ENCODE measurements around the gene CDH13.

The CDH13 gene

DNA sequence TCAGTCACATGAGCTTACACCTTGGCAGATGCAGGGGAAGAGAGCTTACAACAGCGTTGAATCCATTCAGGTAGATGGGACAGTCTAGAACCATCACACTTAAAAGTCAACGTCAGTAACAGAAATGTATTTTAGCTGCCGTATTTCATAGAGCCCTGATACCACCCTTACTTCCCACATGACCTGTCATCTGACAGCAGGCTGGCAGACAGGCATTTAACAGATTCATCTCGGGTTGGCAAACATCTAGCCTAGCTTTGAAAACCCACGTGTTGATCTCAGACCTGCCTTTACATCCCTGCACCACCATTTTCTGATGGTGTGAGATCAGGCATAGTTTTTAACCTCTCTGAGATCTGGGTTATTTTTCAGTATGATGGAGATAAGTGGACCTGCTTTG lies 1003.1 kb downstream of the CDH13 start:
- Histone ChIP-seq H3K27ac (ENCODE audit: low read length) (no peak overlapping the region), H2AFZ (ENCODE audit: low read depth, low read length) (no peak overlapping the region), H3K9ac (ENCODE audit: low read length) (no peak overlapping the region), H3K79me2 (ENCODE audit: low read length) (no peaks in the 10 kb centered on the region), H3K4me1 (ENCODE audit: low read length) (no peaks in the 10 kb centered on the region), H4K20me1 (ENCODE audit: insufficient read depth, low read length) (no peaks in the 10 kb centered on the region), H3K36me3 (replicated peaks; ENCODE audit: low read depth, low read length) (no peaks in the 10 kb centered on the region), H3K27me3 (ENCODE audit: low read depth, low read length) (peaks cover 13% of the 10 kb centered on the region), H3K4me2 (ENCODE audit: low read length) (no peak overlapping the region), H3K4me3 (ENCODE audit: low read length) (no peak overlapping the region), H3K9me3 (ENCODE audit: insufficient read depth, low read length) (no peaks in the 10 kb centered on the region)
- TF ChIP-seq, protein P1, sequence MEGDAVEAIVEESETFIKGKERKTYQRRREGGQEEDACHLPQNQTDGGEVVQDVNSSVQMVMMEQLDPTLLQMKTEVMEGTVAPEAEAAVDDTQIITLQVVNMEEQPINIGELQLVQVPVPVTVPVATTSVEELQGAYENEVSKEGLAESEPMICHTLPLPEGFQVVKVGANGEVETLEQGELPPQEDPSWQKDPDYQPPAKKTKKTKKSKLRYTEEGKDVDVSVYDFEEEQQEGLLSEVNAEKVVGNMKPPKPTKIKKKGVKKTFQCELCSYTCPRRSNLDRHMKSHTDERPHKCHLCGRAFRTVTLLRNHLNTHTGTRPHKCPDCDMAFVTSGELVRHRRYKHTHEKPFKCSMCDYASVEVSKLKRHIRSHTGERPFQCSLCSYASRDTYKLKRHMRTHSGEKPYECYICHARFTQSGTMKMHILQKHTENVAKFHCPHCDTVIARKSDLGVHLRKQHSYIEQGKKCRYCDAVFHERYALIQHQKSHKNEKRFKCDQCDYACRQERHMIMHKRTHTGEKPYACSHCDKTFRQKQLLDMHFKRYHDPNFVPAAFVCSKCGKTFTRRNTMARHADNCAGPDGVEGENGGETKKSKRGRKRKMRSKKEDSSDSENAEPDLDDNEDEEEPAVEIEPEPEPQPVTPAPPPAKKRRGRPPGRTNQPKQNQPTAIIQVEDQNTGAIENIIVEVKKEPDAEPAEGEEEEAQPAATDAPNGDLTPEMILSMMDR (IDR thresholded peaks at IDR 0.05; ENCODE audit: low read depth, low read length), result no peak

DNA sequence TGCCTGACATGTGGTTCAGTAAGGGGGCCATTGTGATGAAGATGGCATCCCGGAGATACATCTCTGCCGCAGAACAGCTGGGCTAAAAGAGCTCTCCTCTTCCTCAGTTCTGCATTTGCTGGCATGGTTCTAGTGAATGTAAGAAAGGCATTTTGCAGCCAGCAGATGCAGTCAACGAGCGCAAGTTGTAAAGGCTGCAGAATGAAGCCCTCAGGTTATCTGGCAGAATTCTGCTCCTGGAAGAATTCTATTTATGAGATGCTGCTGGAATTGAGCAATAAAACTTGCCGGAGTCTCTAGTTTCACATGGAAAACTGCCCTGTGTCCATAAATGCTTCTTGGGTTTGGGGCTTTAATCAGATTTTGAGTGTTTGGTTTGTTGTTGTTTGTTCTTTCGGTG lies 1004.2 kb downstream of the CDH13 start:
- no peaks in the 10 kb centered on the region for H3K79me2 ChIP-seq (ENCODE audit: low read length)
- H3K4me2 ChIP-seq (ENCODE audit: low read length), result no peak overlapping the region
- TF ChIP-seq, protein P1 (IDR thresholded peaks at IDR 0.05; ENCODE audit: low read depth, low read length), result no peak
- TF ChIP-seq EZH2phosphoT487 (IDR thresholded peaks at IDR 0.05; ENCODE audit: low read depth), result no peak
- no peaks in the 10 kb centered on the region for H3K4me1 ChIP-seq (ENCODE audit: low read length)
- H4K20me1 ChIP-seq (ENCODE audit: insufficient read depth, low read length), result no peaks in the 10 kb centered on the region
- no peaks in the 10 kb centered on the region for H3K36me3 ChIP-seq (replicated peaks; ENCODE audit: low read depth, low read length)
- H3K9me3 ChIP-seq (ENCODE audit: insufficient read depth, low read length), result no peaks in the 10 kb centered on the region
- no peak overlapping the region for H2AFZ ChIP-seq (ENCODE audit: low read depth, low read length)
- H3K27me3 ChIP-seq (ENCODE audit: low read depth, low read length), result peaks cover 13% of the 10 kb centered on the region
- no peak overlapping the region for H3K27ac ChIP-seq (ENCODE audit: low read length)
- no peak overlapping the region for H3K9ac ChIP-seq (ENCODE audit: low read length)
- H3K4me3 ChIP-seq (ENCODE audit: low read length), result no peak overlapping the region

DNA sequence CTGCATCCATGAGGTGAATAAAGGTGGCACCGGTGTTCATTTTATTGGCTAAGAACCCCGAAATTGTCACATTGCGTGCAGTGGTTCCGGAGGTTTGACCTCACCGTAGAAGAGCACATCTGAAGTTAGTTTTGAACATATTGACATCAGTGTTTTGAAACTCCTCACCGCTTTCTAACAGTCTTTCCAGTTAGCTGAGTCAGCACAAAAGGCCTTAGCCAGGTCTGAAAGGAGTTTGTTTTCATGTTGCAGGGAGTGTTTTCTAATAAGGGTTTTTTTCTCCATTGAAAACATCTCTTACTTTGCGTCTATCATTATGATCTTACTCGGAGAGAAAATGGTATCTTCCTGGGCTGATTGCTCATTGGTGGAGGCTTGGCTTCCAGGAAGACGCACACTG lies 1006.5 kb downstream of the CDH13 start:
- no peaks in the 10 kb centered on the region for H3K4me1 ChIP-seq (ENCODE audit: low read length)
- H3K27me3 ChIP-seq (ENCODE audit: low read depth, low read length), result peaks cover 12% of the 10 kb centered on the region

DNA sequence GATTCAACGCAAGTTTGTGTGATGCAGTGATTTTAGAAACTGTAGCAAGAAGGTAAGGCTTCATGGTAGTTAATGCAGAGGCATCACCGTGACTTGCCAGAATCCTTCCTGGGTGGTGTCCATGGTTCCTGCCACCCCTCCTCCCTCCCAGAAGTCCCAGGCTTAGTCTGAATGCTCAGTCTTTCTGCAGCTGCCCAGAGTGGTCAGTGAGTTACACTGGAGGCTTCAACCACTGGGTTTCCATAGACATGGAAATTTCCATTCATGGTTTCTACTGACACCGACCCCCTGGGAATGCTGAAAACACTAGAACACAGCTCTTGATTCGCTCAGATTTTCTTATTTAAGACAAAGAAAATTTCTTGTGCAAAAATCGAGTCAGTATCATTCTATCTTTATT lies 1021.6 kb downstream of the CDH13 start:
- Histone ChIP-seq H3K36me3 (replicated peaks; ENCODE audit: low read depth, low read length) (no peaks in the 10 kb centered on the region), H3K27me3 (ENCODE audit: low read depth, low read length) (peaks cover 28% of the 10 kb centered on the region), H3K9me3 (ENCODE audit: insufficient read depth, low read length) (no peaks in the 10 kb centered on the region), H3K4me1 (ENCODE audit: low read length) (no peaks in the 10 kb centered on the region), H3K9ac (ENCODE audit: low read length) (no peak overlapping the region), H2AFZ (ENCODE audit: low read depth, low read length) (no peak overlapping the region), H4K20me1 (ENCODE audit: insufficient read depth, low read length) (no peaks in the 10 kb centered on the region), H3K27ac (ENCODE audit: low read length) (no peak overlapping the region), H3K4me2 (ENCODE audit: low read length) (no peak overlapping the region), H3K79me2 (ENCODE audit: low read length) (no peaks in the 10 kb centered on the region), H3K4me3 (ENCODE audit: low read length) (no peak overlapping the region)
- TF ChIP-seq, protein P1 (IDR thresholded peaks at IDR 0.05; ENCODE audit: low read depth, low read length), result no peak
- TF ChIP-seq EZH2phosphoT487 (IDR thresholded peaks at IDR 0.05; ENCODE audit: low read depth), result no peak

More for the DNA sequence above, 1006.5 kb downstream of the CDH13 start:
- no peak overlapping the region for H3K4me3 ChIP-seq (ENCODE audit: low read length)
- no peak overlapping the region for H3K9ac ChIP-seq (ENCODE audit: low read length)
- no peak overlapping the region for H3K4me2 ChIP-seq (ENCODE audit: low read length)
- no peaks in the 10 kb centered on the region for H4K20me1 ChIP-seq (ENCODE audit: insufficient read depth, low read length)
- no peak for TF ChIP-seq EZH2phosphoT487 (IDR thresholded peaks at IDR 0.05; ENCODE audit: low read depth)
- TF ChIP-seq, protein P1 (IDR thresholded peaks at IDR 0.05; ENCODE audit: low read depth, low read length), result no peak
- no peak overlapping the region for H3K27ac ChIP-seq (ENCODE audit: low read length)
- no peaks in the 10 kb centered on the region for H3K9me3 ChIP-seq (ENCODE audit: insufficient read depth, low read length)
- no peaks in the 10 kb centered on the region for H3K36me3 ChIP-seq (replicated peaks; ENCODE audit: low read depth, low read length)
- no peaks in the 10 kb centered on the region for H3K79me2 ChIP-seq (ENCODE audit: low read length)
- no peak overlapping the region for H2AFZ ChIP-seq (ENCODE audit: low read depth, low read length)

Measured in OCI-LY3 (cell line).